PC-3 (cell line): ENCODE data around the gene GALNT11.

Experiments
- EZH2 ChIP-seq: fragments of 300-600 bp; sonication (generic); IDR thresholded peaks from one replicate; pipeline ENCODE4 v1.6.1; 2017; ENCODE audit warnings: antibody characterized with exemption, mild to moderate bottlenecking, low read length; ENCODE audit not compliant: unreplicated experiment
- EZH2phosphoT487 ChIP-seq: fragments of 300-600 bp; sonication (generic); IDR thresholded peaks from 2 replicates; pipeline ENCODE4 v1.6.1; 2018; ENCODE audit warnings: mild to moderate bottlenecking, antibody characterized with exemption, low read length, borderline replicate concordance
- TF ChIP-seq, protein P1 (sequence below): fragments of 300-600 bp; sonication (generic); conservative IDR thresholded peaks from 2 replicates; pipeline ENCODE4 v1.5.1; 2017; ENCODE audit warnings: antibody characterized with exemption, low read depth, mild to moderate bottlenecking, low read length

DNA sequence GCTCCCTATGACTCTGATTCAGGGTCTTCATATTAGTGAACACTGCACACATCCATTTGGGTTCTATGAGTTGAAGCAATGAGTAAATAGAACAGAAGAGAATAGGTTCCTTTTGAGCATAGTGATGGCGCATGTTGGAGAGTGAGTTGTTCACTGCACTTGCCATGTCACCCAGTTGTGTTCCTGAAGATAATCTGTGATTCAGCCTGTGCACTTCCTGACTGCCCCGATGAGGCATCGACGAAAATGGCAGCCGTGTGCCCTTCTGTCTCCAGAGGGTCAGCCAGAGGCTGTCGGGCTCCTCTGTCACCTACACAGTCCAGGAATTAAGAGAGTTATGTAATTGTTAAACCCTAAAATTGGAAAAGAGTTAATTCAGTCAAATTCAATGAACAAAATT lies 94.7 kb downstream of the GALNT11 start:
- TF ChIP-seq, protein P1, sequence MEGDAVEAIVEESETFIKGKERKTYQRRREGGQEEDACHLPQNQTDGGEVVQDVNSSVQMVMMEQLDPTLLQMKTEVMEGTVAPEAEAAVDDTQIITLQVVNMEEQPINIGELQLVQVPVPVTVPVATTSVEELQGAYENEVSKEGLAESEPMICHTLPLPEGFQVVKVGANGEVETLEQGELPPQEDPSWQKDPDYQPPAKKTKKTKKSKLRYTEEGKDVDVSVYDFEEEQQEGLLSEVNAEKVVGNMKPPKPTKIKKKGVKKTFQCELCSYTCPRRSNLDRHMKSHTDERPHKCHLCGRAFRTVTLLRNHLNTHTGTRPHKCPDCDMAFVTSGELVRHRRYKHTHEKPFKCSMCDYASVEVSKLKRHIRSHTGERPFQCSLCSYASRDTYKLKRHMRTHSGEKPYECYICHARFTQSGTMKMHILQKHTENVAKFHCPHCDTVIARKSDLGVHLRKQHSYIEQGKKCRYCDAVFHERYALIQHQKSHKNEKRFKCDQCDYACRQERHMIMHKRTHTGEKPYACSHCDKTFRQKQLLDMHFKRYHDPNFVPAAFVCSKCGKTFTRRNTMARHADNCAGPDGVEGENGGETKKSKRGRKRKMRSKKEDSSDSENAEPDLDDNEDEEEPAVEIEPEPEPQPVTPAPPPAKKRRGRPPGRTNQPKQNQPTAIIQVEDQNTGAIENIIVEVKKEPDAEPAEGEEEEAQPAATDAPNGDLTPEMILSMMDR, result no peak
- TF ChIP-seq EZH2phosphoT487 (no peak), EZH2 (no peak)
